ES-I3 (cell line): ENCODE data around the gene UFM1.
"Not testable (repeated sequence)": the region's sequence is repeated elsewhere in the genome, so short reads cannot be mapped to it uniquely, and the experiment has no call there.

Experiments
- H3K36me3 ChIP-seq: 2 replicates; pipeline ENCODE4 v1.6.1; 2013; ENCODE audit warnings: mild to moderate bottlenecking, low read length, control low read depth, moderate library complexity; ENCODE audit not compliant: insufficient read depth
- H3K4me1 ChIP-seq: 2 replicates; pipeline ENCODE4 v1.6.1; 2013; ENCODE audit warnings: mild to moderate bottlenecking, control low read depth, low read length; ENCODE audit not compliant: insufficient read depth
- H3K9ac ChIP-seq: 2 replicates; pipeline ENCODE4 v1.6.1; 2013; ENCODE audit warnings: low read depth, mild to moderate bottlenecking, low read length, moderate library complexity
- H3K9me3 ChIP-seq: 2 replicates; pipeline ENCODE4 v1.6.1; 2013; ENCODE audit warnings: mild to moderate bottlenecking, low read length, moderate library complexity; ENCODE audit not compliant: control insufficient read depth, insufficient read depth

UFM1 gene

GRCh38 chr13:38349390-38350113 lies at the start of gene UFM1:
Gene UFM1, plus strand, starts transcription at chr13:38349851. Its CDS starts 69 bp downstream, at chr13:38349920.
- Histone ChIP-seq H3K9me3 (no peaks in the 10 kb centered on the region), H3K9ac (peak within 1 kb of the TSS; percentile 90), H3K36me3 (0 out of 2 replicates have a peak, but pooled peaks cover 3% of the 10 kb centered on the region), H3K4me1 (peaks cover 22% of the 10 kb centered on the region; the same call in 1 of the 2 replicates)

GRCh38 chr13:38301236-38301635 lies 48.4 kb upstream of the UFM1 start:
- no peaks in the 10 kb centered on the region for H3K36me3 ChIP-seq
- no peaks in the 10 kb centered on the region for H3K4me1 ChIP-seq
- H3K9me3 ChIP-seq, result no peaks in the 10 kb centered on the region
- no peak overlapping the region for H3K9ac ChIP-seq

GRCh38 chr13:38303816-38304320 lies 45.8 kb upstream of the UFM1 start:
- H3K4me1 ChIP-seq, result no peaks in the 10 kb centered on the region
- H3K9ac ChIP-seq, result no peak overlapping the region
- no peaks in the 10 kb centered on the region for H3K36me3 ChIP-seq
- no peaks in the 10 kb centered on the region for H3K9me3 ChIP-seq

- Histone ChIP-seq H3K4me1 (no peaks in the 10 kb centered on the region), H3K9me3 (no peaks in the 10 kb centered on the region), H3K9ac (no peak overlapping the region), H3K36me3 (no peaks in the 10 kb centered on the region; the same call in 1 of the 2 replicates)
These were observed 40.9 kb upstream of the UFM1 start for GRCh38 chr13:38308736-38309135.

GRCh38 chr13:38309397-38309796 lies 40.3 kb upstream of the UFM1 start:
- Histone ChIP-seq H3K36me3 (no peaks in the 10 kb centered on the region; the same call in 1 of the 2 replicates), H3K9ac (no peak overlapping the region), H3K4me1 (no peaks in the 10 kb centered on the region), H3K9me3 (no peaks in the 10 kb centered on the region)

- not testable (repeated sequence) for H3K9ac ChIP-seq, H3K36me3 ChIP-seq, H3K4me1 ChIP-seq, H3K9me3 ChIP-seq
These were observed 38.5 kb upstream of the UFM1 start for GRCh38 chr13:38311175-38311574.

GRCh38 chr13:38316129-38316528 lies 33.5 kb upstream of the UFM1 start:
- H3K9ac ChIP-seq, result no peak overlapping the region
- H3K36me3 ChIP-seq, result no peaks in the 10 kb centered on the region
- no peaks in the 10 kb centered on the region for H3K4me1 ChIP-seq
- H3K9me3 ChIP-seq, result no peaks in the 10 kb centered on the region

GRCh38 chr13:38321654-38322053 lies 28.0 kb upstream of the UFM1 start:
- H3K4me1 ChIP-seq, result no peaks in the 10 kb centered on the region
- no peak overlapping the region for H3K9ac ChIP-seq
- H3K36me3 ChIP-seq, result no peaks in the 10 kb centered on the region
- peaks cover 5% of the 10 kb centered on the region; the same call in 1 of the 2 replicates for H3K9me3 ChIP-seq

- no peaks in the 10 kb centered on the region for H3K36me3 ChIP-seq
These were observed 24.2 kb upstream of the UFM1 start for GRCh38 chr13:38325426-38325825.

GRCh38 chr13:38328699-38329098 lies 21.0 kb upstream of the UFM1 start:
- Histone ChIP-seq H3K9me3 (peaks cover 5% of the 10 kb centered on the region; the same call in 1 of the 2 replicates), H3K36me3 (no peaks in the 10 kb centered on the region), H3K4me1 (no peaks in the 10 kb centered on the region), H3K9ac (no peak overlapping the region)

More at GRCh38 chr13:38325426-38325825, 24.2 kb upstream of the UFM1 start:
- no peak overlapping the region for H3K9ac ChIP-seq
- H3K4me1 ChIP-seq, result no peaks in the 10 kb centered on the region
- H3K9me3 ChIP-seq, result peaks cover 5% of the 10 kb centered on the region; the same call in 1 of the 2 replicates

GRCh38 chr13:38334845-38335244 lies 14.8 kb upstream of the UFM1 start:
- Histone ChIP-seq H3K9me3 (no peaks in the 10 kb centered on the region), H3K9ac (no peak overlapping the region), H3K4me1 (peaks cover 17% of the 10 kb centered on the region), H3K36me3 (no peaks in the 10 kb centered on the region)

GRCh38 chr13:38338089-38338488 lies 11.6 kb upstream of the UFM1 start:
- H3K9me3 ChIP-seq, result no peaks in the 10 kb centered on the region
- peaks cover 22% of the 10 kb centered on the region for H3K4me1 ChIP-seq
- no peak overlapping the region for H3K9ac ChIP-seq
- H3K36me3 ChIP-seq, result no peaks in the 10 kb centered on the region

- Histone ChIP-seq H3K9me3 (no peaks in the 10 kb centered on the region), H3K9ac (no peak overlapping the region), H3K4me1 (peaks cover 16% of the 10 kb centered on the region), H3K36me3 (no peaks in the 10 kb centered on the region)
These were observed 9.0 kb upstream of the UFM1 start for GRCh38 chr13:38340624-38341023.

GRCh38 chr13:38341149-38341692 lies 8.4 kb upstream of the UFM1 start:
- peaks cover 16% of the 10 kb centered on the region for H3K4me1 ChIP-seq
- no peaks in the 10 kb centered on the region for H3K9me3 ChIP-seq
- H3K9ac ChIP-seq, result no peak overlapping the region
- no peaks in the 10 kb centered on the region for H3K36me3 ChIP-seq

GRCh38 chr13:38346764-38347163 lies 2.9 kb upstream of the UFM1 start:
- H3K36me3 ChIP-seq, result 0 out of 2 replicates have a peak, but pooled peaks cover 3% of the 10 kb centered on the region
- H3K4me1 ChIP-seq, result peaks cover 22% of the 10 kb centered on the region; the same call in 1 of the 2 replicates
- no peaks in the 10 kb centered on the region for H3K9me3 ChIP-seq
- no peak overlapping the region; the same call in 1 of the 2 replicates for H3K9ac ChIP-seq
